A549 (cell line): ENCODE results near the gene PDE4C. TPM values are rescaled to one million over a fixed set of nuclear protein-coding genes. Genes with fewer than 3 reads are reported as not detected.
A peak's percentile ranks its signal among the peaks of the same experiment; 100 is the strongest.

Experiments used
- ATAC-seq, 2 experiments: fragments of 200-7000 bp in 1 of 2; fragments of >200 bp in 1 of 2; cut with Nextera tagmentation in 1 of 2; cut with Tn5 transposase in 1 of 2; 3 replicates each; pipeline versions ENCODE4 v1.8.0 to v1.9.1; 2018 to 2020; ENCODE audit warnings: mild to moderate bottlenecking in 1 of 2, moderate library complexity in 1 of 2
- CTCF ChIA-PET: fragments of 300-600 bp; sonication (Branson Sonifier 250); formaldehyde crosslinking; extraction: SDS; loops from one replicate; lab custom pipeline; 2021; ENCODE audit warnings: antibody characterized with exemption, inconsistent platforms; lab: Yijun Ruan, JAX
- POLR2A ChIA-PET: fragments of 350-600 bp; formaldehyde crosslinking; extraction: SDS; loops from one replicate; lab custom pipeline; 2021; ENCODE audit warnings: antibody characterized with exemption, inconsistent platforms; lab: Yijun Ruan, JAX
- DNase-seq, 2 experiments: peaks; one replicate each; pipeline versions ENCODE4 v3.0.0 to v3.0.0-alpha.2; 2011 to 2016; ENCODE audit warnings: low read depth in 1 of 2, low spot score in 1 of 2
- FAIRE-seq: peaks from 2 replicates; lab custom pipeline; 2011; peaks lifted over from hg19 to GRCh38; lab: Jason Lieb, UNC
- H3K27ac ChIP-seq, 2 experiments: fragments of >200 bp; sonication (Bioruptor Twin); formaldehyde crosslinking; 3 replicates each; pipeline ENCODE4 v1.5.1; 2016 to 2017
- H3K4me1 ChIP-seq: fragments of >200 bp; sonication (Bioruptor Twin); formaldehyde crosslinking; 3 replicates; pipeline ENCODE4 v1.6.1; 2016
- H3K4me2 ChIP-seq: fragments of >200 bp; sonication (Bioruptor Twin); formaldehyde crosslinking; 3 replicates; pipeline ENCODE4 v1.6.1; 2016
- H3K4me3 ChIP-seq: fragments of >200 bp; sonication (Bioruptor Twin); formaldehyde crosslinking; 3 replicates; pipeline ENCODE4 v1.5.1; 2016
- H3K9me3 ChIP-seq: fragments of >200 bp; sonication (Bioruptor Twin); formaldehyde crosslinking; 3 replicates; pipeline ENCODE4 v1.6.1; 2016
- BHLHE40 ChIP-seq: IDR thresholded peaks from 2 replicates; pipeline ENCODE4 v1.6.1; 2012; ENCODE audit warnings: low read depth, low read length, inconsistent platforms
- CBX2 ChIP-seq: fragments of 200-600 bp; sonication (generic); IDR thresholded peaks from 2 replicates; pipeline ENCODE4 v1.6.1; 2016; ENCODE audit warnings: low read depth, mild to moderate bottlenecking, borderline replicate concordance
- CEBPB ChIP-seq, 2 experiments: fragments of >200 bp in 1 of 2; sonication (Bioruptor Twin) in 1 of 2; formaldehyde crosslinking in 1 of 2; IDR thresholded peaks; 2 replicates each; pipeline ENCODE4 v1.6.1; 2012 to 2016
- CHD2 ChIP-seq: fragments of 150-350 bp; IDR thresholded peaks from 2 replicates; pipeline ENCODE4 v1.6.1; 2014; ENCODE audit warnings: low read length; ENCODE audit not compliant: partially characterized antibody
- EHF ChIP-seq: fragments of 250-450 bp; sonication (Bioruptor Pico); IDR thresholded peaks from 2 replicates; pipeline ENCODE4 v1.5.0; 2020; ENCODE audit warnings: mild to moderate bottlenecking
- ESRRA ChIP-seq: fragments of 150-350 bp; IDR thresholded peaks from 2 replicates; pipeline ENCODE4 v1.6.1; 2014; ENCODE audit warnings: mild to moderate bottlenecking, low read length, borderline replicate concordance
- FOSL2 ChIP-seq, 2 experiments: fragments of 450-650 bp in 1 of 2; fragments of >200 bp in 1 of 2; sonication (Bioruptor Twin) in 1 of 2; formaldehyde crosslinking; IDR thresholded peaks; 2 replicates each; pipeline versions ENCODE4 v1.5.0 to v1.6.1; 2016 to 2020; ENCODE audit warnings: mild to moderate bottlenecking in 1 of 2, moderate library complexity in 1 of 2
- FOXS1 ChIP-seq: fragments of 250-450 bp; sonication (Bioruptor Pico); IDR thresholded peaks from 2 replicates; pipeline ENCODE4 v1.5.0; 2020; ENCODE audit warnings: mild to moderate bottlenecking, moderate library complexity
- GATA3 ChIP-seq: IDR thresholded peaks from 2 replicates; pipeline ENCODE4 v1.6.1; 2012; ENCODE audit warnings: borderline replicate concordance
- HES2 ChIP-seq: fragments of >200 bp; sonication (Bioruptor Twin); formaldehyde crosslinking; IDR thresholded peaks from 2 replicates; pipeline ENCODE4 v1.6.1; 2016
- HMGXB4 ChIP-seq: fragments of 250-450 bp; sonication (Bioruptor Pico); IDR thresholded peaks from 2 replicates; pipeline ENCODE4 v1.5.0; 2021; ENCODE audit warnings: mild to moderate bottlenecking, moderate library complexity, borderline replicate concordance
- HOXA7 ChIP-seq: fragments of 250-450 bp; sonication (Bioruptor Pico); IDR thresholded peaks from 2 replicates; pipeline ENCODE4 v1.5.0; 2020; ENCODE audit warnings: mild to moderate bottlenecking, moderate library complexity
- HOXB13 ChIP-seq: fragments of 250-450 bp; sonication (Bioruptor Pico); IDR thresholded peaks from 2 replicates; pipeline ENCODE4 v1.5.0; 2020; ENCODE audit warnings: low read depth, mild to moderate bottlenecking, moderate library complexity
- HOXB5 ChIP-seq: fragments of 250-450 bp; sonication (Bioruptor Pico); IDR thresholded peaks from 2 replicates; pipeline ENCODE4 v1.5.0; 2020; ENCODE audit warnings: mild to moderate bottlenecking, moderate library complexity
- JUN ChIP-seq, 2 experiments: fragments of >200 bp; sonication (Bioruptor Twin); formaldehyde crosslinking; IDR thresholded peaks; 2 replicates in 1 of 2; 3 replicates in 1 of 2; pipeline ENCODE4 v1.6.1; 2016 to 2017
- KDM5A ChIP-seq: fragments of 200-600 bp; sonication (generic); IDR thresholded peaks from 2 replicates; pipeline ENCODE4 v1.6.1; 2016; ENCODE audit warnings: antibody characterized with exemption, mild to moderate bottlenecking
- MAX ChIP-seq: IDR thresholded peaks from 2 replicates; pipeline ENCODE4 v1.6.1; 2012
- MAZ ChIP-seq: fragments of 150-350 bp; IDR thresholded peaks from 2 replicates; pipeline ENCODE4 v1.6.1; 2014; ENCODE audit warnings: antibody characterized with exemption, low read depth, low read length, borderline replicate concordance
- MYC ChIP-seq: IDR thresholded peaks from 2 replicates; pipeline ENCODE4 v1.6.1; 2012; ENCODE audit warnings: mild to moderate bottlenecking, inconsistent platforms, low read length, improper control_type of control experiment, borderline replicate concordance
- NPAS2 ChIP-seq: fragments of 250-450 bp; sonication (Bioruptor Pico); IDR thresholded peaks from 2 replicates; pipeline ENCODE4 v1.8.0; 2022; ENCODE audit warnings: mild to moderate bottlenecking, moderate library complexity, borderline replicate concordance
- PBX3 ChIP-seq: IDR thresholded peaks from 2 replicates; pipeline ENCODE4 v1.6.1; 2012
- RCOR1 ChIP-seq: fragments of 150-350 bp; IDR thresholded peaks from 2 replicates; pipeline ENCODE4 v1.6.1; 2014; ENCODE audit warnings: antibody characterized with exemption, low read length, low read depth
- REST ChIP-seq: fragments of 200-600 bp; sonication (generic); IDR thresholded peaks from 2 replicates; pipeline ENCODE4 v1.6.1; 2016; ENCODE audit warnings: antibody characterized with exemption, mild to moderate bottlenecking, moderate library complexity
- TFCP2L1 ChIP-seq: fragments of 250-450 bp; sonication (Bioruptor Pico); IDR thresholded peaks from 2 replicates; pipeline ENCODE4 v1.5.0; 2021; ENCODE audit warnings: mild to moderate bottlenecking
- TP53 ChIP-seq: fragments of 250-450 bp; sonication (Bioruptor Pico); IDR thresholded peaks from 2 replicates; pipeline ENCODE4 v1.5.0; 2021; ENCODE audit warnings: mild to moderate bottlenecking, moderate library complexity
- USF2 ChIP-seq: fragments of 450-650 bp; IDR thresholded peaks from 2 replicates; pipeline ENCODE4 v1.6.1; 2014; ENCODE audit warnings: antibody characterized with exemption
- ZC3H11A ChIP-seq: fragments of 450-650 bp; IDR thresholded peaks from 2 replicates; pipeline ENCODE4 v1.6.1; 2014; ENCODE audit warnings: antibody characterized with exemption, mild to moderate bottlenecking
- ZNF302 ChIP-seq: fragments of 250-450 bp; sonication (Bioruptor Pico); IDR thresholded peaks from 2 replicates; pipeline ENCODE4 v1.9.0; 2021; ENCODE audit warnings: inconsistent platforms, mild to moderate bottlenecking, moderate library complexity
- WGBS: methylation state at CpG from one replicate; pipeline ENCODE4 v1.1.6; 2017; ENCODE audit errors: missing lambda C conversion rate; 5-methylcytosine and 5-hydroxymethylcytosine counted together
- polyA plus RNA-seq, 4 experiments: library from polyadenylated mRNA; depleted of rRNA in 3 of 4; stranded (reverse); fragments of >200 nt; fragmentation: RNase III in 1 of 4; extraction: RNeasy Plus Mini Kit Qiagen cat#74134 plus additional on column Dnase treatment in 1 of 4; gene quantifications; 2 replicates in 3 of 4; 3 replicates in 1 of 4; pipeline ENCODE4 v1.2.3, GENCODE V29; 2011 to 2017

Gene PDE4C
- polyA plus RNA-seq, 2 of the 4 experiments (the other 2 are of a cell fraction) = 0.25 to 0.65 TPM

GRCh38 chr19:18230941-18231734, 4.9 kb upstream of the PDE4C start:
- H3K4me3 ChIP-seq = no peak overlapping the region
- H3K4me1 ChIP-seq = peaks cover 20% of the 10 kb centered on the region
- WGBS = 2% methylated on average over 13 of the region's 18 CpGs
- no peak overlapping the region for H3K27ac ChIP-seq
- FAIRE-seq (no peak), ATAC-seq (peak; percentile 75 to 81)
- H3K4me2 ChIP-seq = peak overlapping the region; percentile 53
- H3K9me3 ChIP-seq = no peaks in the 10 kb centered on the region
- ChIA-PET POLR2A (interaction anchor here (0.9 kb wide), 2 partner anchors 8 to 51 kb away, joined by 4 to 6 read pairs; partner anchors contain the start of gene JUND), CTCF (interaction anchor here (1.1 to 4.7 kb wide), 7 partner anchors 10 to 285 kb away, joined by 3 to 34 read pairs (median 4); no protein-coding TSS in a partner anchor)
- TF ChIP-seq CEBPB (IDR thresholded peaks at IDR 0.05) (peak in 1 of 2 experiments; percentile 53; a peak in 2 of 4 replicates), ESRRA (no peak), MAX (peak; percentile 44; the same call in 1 of the 2 replicates), RCOR1 (no peak), TP53 (CRISPR knock-in tag) (no peak), KDM5A (no peak), GATA3 (no peak), NPAS2 (CRISPR knock-in tag) (no peak), JUN (IDR thresholded peaks at IDR 0.05) (0 out of 5 replicates have a peak, but pooled peaks of 1 of the 2 experiments have one; percentile 17), CBX2 (no peak), ZC3H11A (no peak), HOXB13 (CRISPR knock-in tag) (no peak), HOXA7 (no peak), FOSL2 (IDR thresholded peaks at IDR 0.05) (no peak), FOSL2 (CRISPR knock-in tag; IDR thresholded peaks at IDR 0.05) (peak; percentile 76), HES2 (no peak), HOXB5 (no peak), EHF (CRISPR knock-in tag) (no peak), BHLHE40 (peak; percentile 38; the same call in 1 of the 2 replicates), TFCP2L1 (CRISPR knock-in tag) (no peak), MAZ (no peak), USF2 (peak; percentile 60), HMGXB4 (no peak), REST (no peak), CHD2 (no peak), MYC (no peak), ZNF302 (CRISPR knock-in tag) (no peak), PBX3 (no peak), FOXS1 (CRISPR knock-in tag) (no peak)
- TF ChIP-seq, all 56 proteins: peak for 6
- DNase-seq = peak; percentile 68 to 71
